Brain pericyte (primary cell): ENCODE results near the gene B3GALT5.

ENCODE experiments used
- DNase-seq: peaks from one replicate; pipeline ENCODE4 v3.0.0-alpha.2; 2012; ENCODE audit warnings: low read depth, low spot score

The B3GALT5 gene

DNA sequence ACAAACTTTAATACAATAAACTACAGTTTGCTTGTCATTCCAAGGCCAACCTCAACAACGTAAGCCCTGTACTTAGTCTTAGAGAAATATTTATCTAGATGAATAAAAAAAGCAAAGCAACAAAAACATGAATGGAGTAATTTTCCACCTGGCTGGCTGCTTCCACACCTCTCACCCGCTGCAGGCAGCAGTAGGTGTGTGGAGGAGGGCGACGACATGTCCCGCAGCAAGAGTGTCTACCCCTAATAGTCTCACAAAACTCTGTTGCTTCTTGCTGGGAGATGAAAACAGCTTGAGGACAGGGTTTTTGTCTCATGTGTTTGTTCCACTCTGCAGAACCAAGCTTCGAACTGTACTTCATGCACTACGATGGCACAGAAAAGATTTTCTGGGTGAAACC is 83.5 kb downstream of the B3GALT5 start:
- no peak for DNase-seq

- DNase-seq: no peak
These were observed 83.9 kb downstream of the B3GALT5 start for GRCh38 chr21:39696618-39697017.

GRCh38 chr21:39700318-39700717 is 87.6 kb downstream of the B3GALT5 start:
- no peak for DNase-seq

DNA sequence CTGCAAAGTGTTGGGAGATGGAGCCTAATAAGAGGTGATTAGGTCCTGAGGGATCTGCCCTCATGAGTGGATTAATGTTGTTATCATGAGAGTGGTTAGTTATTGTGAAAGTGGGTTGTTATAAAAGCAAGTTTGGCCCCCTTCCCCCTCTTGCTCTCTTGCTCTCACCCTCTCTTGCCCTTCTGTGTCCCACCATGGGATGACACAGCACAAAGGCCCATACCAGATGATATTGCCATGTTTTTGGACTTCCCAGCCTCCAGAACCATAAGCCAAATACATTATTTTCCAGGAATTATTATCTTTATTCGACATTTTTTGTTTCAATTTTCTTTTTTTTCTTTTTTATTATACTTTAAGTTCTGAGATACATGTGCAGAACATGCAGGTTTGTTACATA is 90.8 kb downstream of the B3GALT5 start:
- DNase-seq: no peak

DNA sequence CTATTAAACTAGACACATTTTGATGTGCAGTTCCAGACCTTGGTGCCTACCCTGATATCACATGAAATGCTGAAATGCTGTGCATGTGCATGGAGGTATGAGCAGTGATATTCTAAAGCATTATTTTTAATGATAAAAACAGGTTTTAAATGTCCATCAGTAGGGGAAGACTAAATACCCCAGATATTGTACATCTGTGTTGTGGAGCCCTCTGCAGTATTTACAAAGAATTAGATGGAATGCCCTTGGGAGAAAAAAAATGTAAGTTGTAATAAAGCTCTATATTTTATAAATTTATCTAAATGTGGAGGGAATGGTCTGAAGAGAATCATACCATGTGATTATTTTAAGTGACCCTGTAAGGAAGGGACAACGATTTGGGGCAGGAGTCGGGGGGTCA is 93.1 kb downstream of the B3GALT5 start:
- DNase-seq: no peak

DNA sequence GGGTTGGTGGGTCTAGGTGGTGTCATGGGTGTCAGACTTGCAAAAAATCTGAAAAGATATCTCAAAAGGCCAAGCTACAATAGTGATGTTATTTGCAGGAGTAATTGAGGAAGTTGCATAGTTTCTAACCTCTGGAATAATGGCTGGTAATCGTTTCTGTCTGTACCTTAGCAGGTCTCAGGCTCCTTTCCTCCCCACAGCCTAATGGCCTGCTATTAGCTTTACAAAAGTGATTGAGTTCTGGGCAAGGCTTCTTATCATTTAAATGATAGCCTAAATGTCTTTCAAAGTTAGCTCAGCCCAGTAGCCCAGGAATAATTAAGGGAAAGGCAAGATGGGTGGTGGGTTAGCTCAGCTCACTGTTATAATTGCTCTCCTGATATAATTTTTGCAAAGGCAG is 94.6 kb downstream of the B3GALT5 start:
- DNase-seq: no peak

DNA sequence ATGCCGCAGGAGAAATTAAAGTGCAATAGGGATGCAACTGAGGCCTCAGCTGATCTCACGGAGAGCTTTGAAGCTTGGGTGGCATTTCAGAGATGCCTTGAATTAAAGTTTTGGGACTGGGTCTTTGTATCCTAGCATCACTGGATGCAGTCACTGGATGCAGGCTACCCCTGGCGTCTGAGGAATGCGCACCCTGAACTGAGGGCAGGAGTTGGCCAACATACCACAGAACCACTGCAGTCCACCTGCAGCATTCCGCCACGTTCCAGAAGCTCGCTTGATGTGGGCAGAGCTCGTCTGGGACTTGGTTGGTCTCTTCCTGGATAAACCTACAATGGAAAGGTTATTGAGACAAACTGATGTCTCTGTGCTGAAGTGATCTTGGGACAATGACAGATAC is 98.1 kb downstream of the B3GALT5 start:
- no peak for DNase-seq

DNA sequence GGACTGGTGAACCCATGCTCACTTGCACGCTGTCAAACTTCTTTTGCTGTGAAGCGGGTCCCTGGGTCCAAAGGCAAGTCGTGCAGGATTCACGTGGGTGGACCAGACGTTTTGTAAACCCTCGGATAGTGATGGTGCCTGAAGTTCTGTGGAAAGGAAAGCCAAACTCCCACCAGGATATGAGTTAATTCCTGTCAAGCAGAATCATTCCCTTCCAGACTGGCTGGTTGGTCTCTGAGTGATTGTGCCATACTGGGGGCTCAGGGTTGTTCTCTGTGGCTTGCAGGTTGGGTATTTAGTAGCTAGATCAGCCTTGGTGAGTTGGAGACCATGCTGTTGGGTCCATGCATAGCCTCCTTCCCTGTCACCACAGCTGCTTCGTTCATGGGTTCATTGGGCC is 99.5 kb downstream of the B3GALT5 start:
- DNase-seq: no peak

- DNase-seq: no peak
These were observed 100.2 kb downstream of the B3GALT5 start for GRCh38 chr21:39712976-39713375.

- DNase-seq: no peak
These were observed 101.2 kb downstream of the B3GALT5 start for GRCh38 chr21:39713905-39714304.

- DNase-seq: no peak
These were observed 101.6 kb downstream of the B3GALT5 start for GRCh38 chr21:39714331-39714730.

DNA sequence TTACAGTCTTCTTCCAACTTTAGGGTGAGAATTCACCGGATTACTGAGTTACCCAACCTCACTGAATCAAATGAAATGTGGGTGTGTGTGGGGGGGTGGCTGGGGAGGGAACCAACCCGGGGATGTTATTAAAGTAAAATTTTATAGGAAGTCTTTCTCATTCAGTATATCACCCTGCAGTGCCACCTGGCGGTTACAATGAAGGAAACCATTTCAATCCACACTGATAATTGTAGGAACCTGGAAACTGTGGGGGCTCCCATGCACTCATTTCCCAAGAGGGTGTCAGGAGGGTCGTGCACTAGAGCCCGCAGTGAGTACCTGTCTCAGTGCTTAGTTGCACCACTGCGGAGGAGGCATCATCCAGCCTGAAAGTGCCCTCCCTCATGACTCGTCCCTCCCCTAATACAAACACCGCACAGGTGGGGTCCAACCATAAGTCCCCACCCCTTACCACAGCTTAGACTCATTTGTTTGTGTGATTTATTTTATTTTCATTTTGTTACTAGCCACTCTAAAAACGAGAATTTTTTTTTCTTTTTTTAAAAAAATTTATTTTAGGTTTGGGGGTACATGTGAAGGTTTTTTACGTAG is 103.2 kb downstream of the B3GALT5 start:
- no peak for DNase-seq

DNA sequence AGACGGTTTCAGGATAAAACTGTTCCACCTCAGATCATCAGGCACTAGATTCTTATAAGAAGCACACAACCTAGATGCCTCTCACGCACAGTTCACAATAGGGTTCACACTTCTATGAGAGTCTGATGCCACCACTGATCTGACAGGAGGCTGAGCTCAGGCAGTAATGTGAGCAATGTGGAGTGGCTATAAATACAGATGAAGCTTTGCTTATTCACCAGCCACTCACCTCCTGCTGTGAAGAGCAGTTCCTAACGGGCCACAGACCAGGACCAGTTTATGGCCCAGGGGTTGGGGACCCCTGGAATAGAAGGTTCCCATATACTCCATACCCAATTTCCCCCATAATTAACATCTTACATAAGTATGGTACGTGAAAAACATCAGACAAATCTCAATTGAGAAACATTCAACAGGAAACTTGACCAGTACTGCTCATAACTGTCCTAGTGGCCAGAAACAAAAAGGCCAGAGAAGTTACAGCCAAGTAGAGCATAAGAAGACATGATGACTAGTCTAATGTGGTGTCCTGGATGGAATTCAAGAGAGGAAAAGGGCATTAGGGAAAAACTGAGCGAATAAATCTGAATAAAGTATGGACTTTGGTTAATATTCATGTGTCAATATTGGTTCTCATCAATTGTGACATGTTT is 107.5 kb downstream of the B3GALT5 start:
- DNase-seq: no peak

GRCh38 chr21:39721885-39722284 is 109.1 kb downstream of the B3GALT5 start:
- no peak for DNase-seq
